ENCODE measurements around the gene EIF3A.

- TF ChIP-seq POLR2AphosphoS5 (IDR thresholded peaks at IDR 0.05) (no peak), POLR2A (IDR thresholded peaks at IDR 0.05) (no peak), CTCF (IDR thresholded peaks at IDR 0.05) (no peak)
These were observed 41.5 kb downstream of the EIF3A start for GRCh38 chr10:119039161-119039560.

Data from prostate gland (tissue), 2 donors.